Neural progenitor cell (in vitro differentiated cells): ENCODE data around the gene SAG. TPM values are rescaled to one million over a fixed set of nuclear protein-coding genes. Genes with fewer than 3 reads are reported as not detected.
"Not testable (repeated sequence)": the region's sequence is repeated elsewhere in the genome, so short reads cannot be mapped to it uniquely, and the experiment has no call there.

Source experiments
- DNase-seq: peaks from one replicate; pipeline ENCODE4 v3.0.0-alpha.2; 2016; ENCODE audit warnings: low spot score
- H2AFZ ChIP-seq: fragments of 200-600 bp; sonication (generic); replicated peaks from 2 replicates; pipeline ENCODE4 v1.6.1; 2016; ENCODE audit warnings: antibody characterized with exemption
- H3F3A ChIP-seq: fragments of 200-600 bp; sonication (generic); 2 replicates; pipeline ENCODE4 v1.6.1; 2016; ENCODE audit warnings: antibody characterized with exemption, low read depth
- H3K27ac ChIP-seq: fragments of 200-600 bp; sonication (generic); 2 replicates; pipeline ENCODE4 v1.5.1; 2016; ENCODE audit warnings: mild to moderate bottlenecking
- H3K27me3 ChIP-seq: fragments of 200-600 bp; sonication (generic); 2 replicates; pipeline ENCODE4 v1.6.1; 2016; ENCODE audit warnings: mild to moderate bottlenecking, moderate library complexity
- H3K36me3 ChIP-seq: fragments of 200-600 bp; sonication (generic); 2 replicates; pipeline ENCODE4 v1.5.1; 2016
- H3K4me1 ChIP-seq: fragments of 200-600 bp; sonication (generic); 2 replicates; pipeline ENCODE4 v1.6.1; 2016; ENCODE audit warnings: mixed run types
- H3K4me2 ChIP-seq: fragments of 200-600 bp; sonication (generic); 2 replicates; pipeline ENCODE4 v1.6.1; 2016
- H3K4me3 ChIP-seq: fragments of 200-600 bp; sonication (generic); 2 replicates; pipeline ENCODE4 v1.5.1; 2016
- H3K79me2 ChIP-seq: fragments of 200-600 bp; sonication (generic); 2 replicates; pipeline ENCODE4 v1.6.1; 2016; ENCODE audit warnings: low read depth
- H3K9ac ChIP-seq: fragments of 200-600 bp; sonication (generic); 2 replicates; pipeline ENCODE4 v1.6.1; 2016
- H3K9me3 ChIP-seq: fragments of 200-600 bp; sonication (generic); 2 replicates; pipeline ENCODE4 v1.5.1; 2016; ENCODE audit warnings: low read depth
- H4K20me1 ChIP-seq: fragments of 200-600 bp; sonication (generic); 2 replicates; pipeline ENCODE4 v1.6.1; 2016; ENCODE audit warnings: low read depth
- H3K27ac Mint-ChIP-seq: 3 replicates; pipeline ENCODE4 v1.8.0; 2021; ENCODE audit warnings: mixed read lengths
- H3K27me3 Mint-ChIP-seq: 2 replicates; pipeline ENCODE4 v1.8.0; 2022; ENCODE audit warnings: low read depth, mild to moderate bottlenecking, inconsistent platforms, moderate library complexity, mixed read lengths; ENCODE audit not compliant: insufficient read depth
- H3K36me3 Mint-ChIP-seq: 3 replicates; pipeline ENCODE4 v1.8.0; 2021; ENCODE audit warnings: mixed read lengths
- H3K4me1 Mint-ChIP-seq: 3 replicates; pipeline ENCODE4 v1.8.0; 2021; ENCODE audit warnings: mixed read lengths
- H3K4me3 Mint-ChIP-seq: 3 replicates; pipeline ENCODE4 v1.8.0; 2021; ENCODE audit warnings: mild to moderate bottlenecking, moderate library complexity, mixed read lengths
- H3K9me3 Mint-ChIP-seq: 3 replicates; pipeline ENCODE4 v1.8.0; 2020; ENCODE audit warnings: mixed read lengths
- CTCF ChIP-seq: fragments of 200-600 bp; sonication (generic); IDR thresholded peaks from 2 replicates; pipeline ENCODE4 v1.5.1; 2017; ENCODE audit warnings: antibody characterized with exemption, mild to moderate bottlenecking
- EZH2 ChIP-seq: fragments of 200-600 bp; sonication (generic); IDR thresholded peaks from 2 replicates; pipeline ENCODE4 v1.6.1; 2017; ENCODE audit warnings: antibody characterized with exemption, mild to moderate bottlenecking, moderate library complexity
- EZH2phosphoT487 ChIP-seq: fragments of 200-600 bp; sonication (generic); IDR thresholded peaks from 2 replicates; pipeline ENCODE4 v1.6.1; 2017; ENCODE audit warnings: antibody characterized with exemption
- total RNA-seq: library from RNA; depleted of rRNA; stranded (reverse); fragments of >200 nt; gene quantifications from 2 replicates; pipeline ENCODE4 v1.2.3, GENCODE V29; 2015; ENCODE audit warnings: low replicate concordance

SAG gene
- total RNA-seq, 1 donor from 2014 or later: not detected

DNA sequence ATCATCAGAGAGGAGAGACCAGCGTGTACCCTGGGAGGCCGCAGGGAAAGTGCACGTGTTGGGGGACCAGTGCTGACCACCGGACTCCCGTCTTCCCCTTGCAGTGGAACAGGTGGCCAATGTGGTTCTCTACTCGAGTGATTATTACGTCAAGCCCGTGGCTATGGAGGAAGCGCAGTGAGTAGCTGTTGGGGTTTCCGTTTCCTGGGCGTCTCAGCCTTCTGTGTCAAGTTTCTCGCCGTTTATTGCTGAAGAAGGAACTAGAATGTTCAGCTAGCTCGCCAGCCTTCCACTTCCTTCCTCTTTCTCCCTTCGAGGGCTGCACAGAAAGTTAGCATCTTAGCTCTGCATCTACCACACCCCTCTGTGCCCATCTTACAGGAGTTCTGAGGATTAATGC lies 23.9 kb downstream of the SAG start:
- Mint-ChIP-seq H3K27ac (no peak overlapping the region), H3K27me3 (peaks cover 37% of the 10 kb centered on the region), H3K9me3 (no peaks in the 10 kb centered on the region), H3K4me1 (peaks cover 15% of the 10 kb centered on the region), H3K4me3 (peak overlapping the region; percentile 13), H3K36me3 (no peaks in the 10 kb centered on the region)
- H3K4me1 ChIP-seq: no peaks in the 10 kb centered on the region
- H3K36me3 ChIP-seq: no peaks in the 10 kb centered on the region
- no peak for DNase-seq
- H3F3A ChIP-seq: no peaks in the 10 kb centered on the region
- H3K4me2 ChIP-seq: no peak overlapping the region
- no peaks in the 10 kb centered on the region for H3K79me2 ChIP-seq
- no peak for TF ChIP-seq CTCF
- no peak for TF ChIP-seq EZH2phosphoT487
- TF ChIP-seq EZH2: no peak
- H3K9ac ChIP-seq: no peak overlapping the region
- H3K9me3 ChIP-seq: no peaks in the 10 kb centered on the region
- peaks cover 100% of the 10 kb centered on the region for H3K27me3 ChIP-seq
- peaks cover 13% of the 10 kb centered on the region for H4K20me1 ChIP-seq
- H3K27ac ChIP-seq: no peak overlapping the region
- H2AFZ ChIP-seq: no peak overlapping the region
- no peak overlapping the region for H3K4me3 ChIP-seq

DNA sequence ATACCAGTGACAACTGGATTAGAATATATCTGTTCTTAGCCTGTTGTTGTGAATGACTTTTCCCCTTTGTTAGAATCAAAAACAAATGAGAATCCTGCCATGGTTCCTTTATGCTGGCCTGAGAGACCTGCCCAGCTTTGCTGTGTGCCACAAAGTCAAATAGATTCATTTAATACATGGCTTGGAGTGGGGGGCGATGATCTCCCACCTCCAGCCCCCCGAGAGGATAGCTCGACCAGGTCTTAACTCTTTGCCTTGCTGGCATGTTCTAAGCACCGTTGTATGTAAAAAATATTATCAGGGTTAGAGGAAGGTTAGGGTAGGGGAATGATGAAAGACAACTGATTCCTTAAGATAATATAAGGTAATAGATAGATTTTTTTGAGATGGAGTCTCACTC lies 24.5 kb downstream of the SAG start:
- H3K4me1 ChIP-seq: no peaks in the 10 kb centered on the region
- no peak overlapping the region for H3K9ac ChIP-seq
- peaks cover 13% of the 10 kb centered on the region for H4K20me1 ChIP-seq
- H3K4me3 ChIP-seq: no peak overlapping the region
- H3K9me3 ChIP-seq: no peaks in the 10 kb centered on the region
- H3K27me3 ChIP-seq: peaks cover 100% of the 10 kb centered on the region
- no peaks in the 10 kb centered on the region for H3K9me3 Mint-ChIP-seq
- peaks cover 36% of the 10 kb centered on the region for H3K27me3 Mint-ChIP-seq
- no peak overlapping the region for H3K4me3 Mint-ChIP-seq
- no peak overlapping the region for H2AFZ ChIP-seq
- H3K27ac ChIP-seq: no peak overlapping the region
- DNase-seq: no peak
- no peak overlapping the region for H3K27ac Mint-ChIP-seq
- TF ChIP-seq EZH2phosphoT487 (no peak), EZH2 (no peak), CTCF (no peak)
- no peaks in the 10 kb centered on the region for H3K36me3 ChIP-seq
- H3K79me2 ChIP-seq: no peaks in the 10 kb centered on the region
- no peaks in the 10 kb centered on the region for H3F3A ChIP-seq
- H3K4me1 Mint-ChIP-seq: peaks cover 15% of the 10 kb centered on the region
- H3K4me2 ChIP-seq: no peak overlapping the region
- no peaks in the 10 kb centered on the region for H3K36me3 Mint-ChIP-seq

- no peaks in the 10 kb centered on the region for H3K4me1 ChIP-seq
- Mint-ChIP-seq H3K4me1 (peaks cover 11% of the 10 kb centered on the region), H3K4me3 (no peak overlapping the region)
These were observed 27.3 kb downstream of the SAG start for GRCh38 chr2:233334915-233335314.

GRCh38 chr2:233336091-233336490 lies 28.5 kb downstream of the SAG start:
- not testable (repeated sequence) for H3F3A ChIP-seq, H3K4me2 ChIP-seq, H3K27ac Mint-ChIP-seq, H3K79me2 ChIP-seq, H2AFZ ChIP-seq, DNase-seq, H3K9me3 ChIP-seq, H3K27ac ChIP-seq, H3K36me3 Mint-ChIP-seq, H3K4me1 ChIP-seq, H4K20me1 ChIP-seq, H3K4me1 Mint-ChIP-seq, H3K36me3 ChIP-seq, H3K4me3 ChIP-seq, H3K9ac ChIP-seq, H3K9me3 Mint-ChIP-seq, H3K4me3 Mint-ChIP-seq
- H3K27me3 Mint-ChIP-seq: peaks cover 24% of the 10 kb centered on the region
- peaks cover 94% of the 10 kb centered on the region for H3K27me3 ChIP-seq

More at GRCh38 chr2:233334915-233335314, 27.3 kb downstream of the SAG start:
- Mint-ChIP-seq H3K36me3 (no peaks in the 10 kb centered on the region), H3K27ac (no peak overlapping the region), H3K9me3 (no peaks in the 10 kb centered on the region), H3K27me3 (peaks cover 27% of the 10 kb centered on the region)
- Histone ChIP-seq H3K4me2 (no peak overlapping the region), H3K36me3 (no peaks in the 10 kb centered on the region), H3K9ac (no peak overlapping the region), H3K27ac (no peak overlapping the region), H3K4me3 (no peak overlapping the region), H3K9me3 (no peaks in the 10 kb centered on the region), H2AFZ (no peak overlapping the region), H3F3A (no peaks in the 10 kb centered on the region), H3K79me2 (no peaks in the 10 kb centered on the region), H3K27me3 (peaks cover 100% of the 10 kb centered on the region), H4K20me1 (peaks cover 4% of the 10 kb centered on the region)
- no peak for DNase-seq
- TF ChIP-seq EZH2 (no peak), EZH2phosphoT487 (no peak), CTCF (no peak)
